ENCODE data around the gene FBXL3.

- TF ChIP-seq CTCF (IDR thresholded peaks at IDR 0.05; ENCODE audit: low read depth, low read length, missing input control) (no peak), SP1 (IDR thresholded peaks at IDR 0.05) (no peak), JUND (IDR thresholded peaks at IDR 0.05) (no peak), YY1 (IDR thresholded peaks at IDR 0.05) (no peak), GABPA (IDR thresholded peaks at IDR 0.05 in 1 of 2, conservative IDR thresholded peaks at IDR 0.05 in 1 of 2) (no peak), RXRA (IDR thresholded peaks at IDR 0.05) (no peak), REST (IDR thresholded peaks at IDR 0.05) (no peak), ZBTB33 (IDR thresholded peaks at IDR 0.05) (no peak), NR2F2 (IDR thresholded peaks at IDR 0.05) (no peak), ATF3 (IDR thresholded peaks at IDR 0.05) (no peak), HNF4A (conservative IDR thresholded peaks at IDR 0.05) (no peak), RAD21 (IDR thresholded peaks at IDR 0.05) (no peak)
Measured at GRCh38 chr13:76968041-76968440, 58.9 kb downstream of the FBXL3 start.

Measured in liver (tissue), 3 donors.